Measurements from ENCODE around the gene MRPL11. TPM values are rescaled to one million over a fixed set of nuclear protein-coding genes. Genes with fewer than 3 reads are reported as not detected.

Gene MRPL11
- total and polyA plus RNA-seq, 10 of the 15 experiments (the other 5 are each of a cell fraction or from before 2014, with no cell fraction given), result 43.5 to 248 (median 109) TPM

DNA sequence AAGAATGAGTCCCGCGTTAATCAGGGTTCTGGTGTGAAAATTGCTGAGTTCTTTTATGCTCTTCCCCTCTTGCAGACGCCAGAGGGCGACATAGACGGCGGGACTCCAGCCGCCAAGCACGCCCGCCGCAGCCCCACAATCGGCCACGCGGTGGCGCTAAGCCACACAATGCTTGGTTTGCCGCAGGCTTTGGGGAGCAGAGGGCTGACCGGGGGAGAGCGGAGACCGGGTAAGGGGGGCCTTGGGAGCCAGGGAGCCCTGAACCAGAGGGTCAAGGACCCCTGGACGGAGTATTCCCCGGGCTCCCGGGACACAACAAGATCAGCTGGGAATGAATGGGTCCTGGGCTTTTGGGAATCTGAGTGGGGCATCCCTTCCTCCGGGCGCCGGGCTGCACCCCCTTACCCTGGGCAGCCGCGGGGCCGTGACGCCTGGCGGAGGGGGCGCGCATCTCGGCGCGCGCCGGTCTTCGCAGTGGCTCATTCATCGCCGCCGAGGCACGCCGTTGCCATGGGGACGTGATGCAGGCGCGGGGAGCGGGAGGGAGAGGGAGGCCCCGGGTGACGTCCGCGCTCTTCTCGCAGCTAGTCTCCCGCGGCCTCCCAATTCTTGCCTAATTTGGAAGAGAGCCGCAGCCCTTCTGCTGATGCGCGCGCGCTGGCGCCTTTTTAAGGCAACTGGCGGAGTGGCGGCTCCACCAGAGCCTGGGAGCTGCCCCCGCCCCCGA is 30.0 kb downstream of the MRPL11 start (continued):
- TF ChIP-seq, protein P1, sequence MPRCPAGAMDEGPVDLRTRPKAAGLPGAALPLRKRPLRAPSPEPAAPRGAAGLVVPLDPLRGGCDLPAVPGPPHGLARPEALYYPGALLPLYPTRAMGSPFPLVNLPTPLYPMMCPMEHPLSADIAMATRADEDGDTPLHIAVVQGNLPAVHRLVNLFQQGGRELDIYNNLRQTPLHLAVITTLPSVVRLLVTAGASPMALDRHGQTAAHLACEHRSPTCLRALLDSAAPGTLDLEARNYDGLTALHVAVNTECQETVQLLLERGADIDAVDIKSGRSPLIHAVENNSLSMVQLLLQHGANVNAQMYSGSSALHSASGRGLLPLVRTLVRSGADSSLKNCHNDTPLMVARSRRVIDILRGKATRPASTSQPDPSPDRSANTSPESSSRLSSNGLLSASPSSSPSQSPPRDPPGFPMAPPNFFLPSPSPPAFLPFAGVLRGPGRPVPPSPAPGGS (IDR thresholded peaks at IDR 0.05; ENCODE audit: borderline replicate concordance, insufficient read depth, low read depth, low read length, poor library complexity, severe bottlenecking), result no peak
- 0 out of 2 replicates have a peak, but pooled peaks have one; percentile 22 for TF ChIP-seq CHD2 (IDR thresholded peaks at IDR 0.05; ENCODE audit: borderline replicate concordance, low read depth, low read length)
- TF ChIP-seq DPF2 (IDR thresholded peaks at IDR 0.05), result peak; percentile 29; the same call in 1 of the 2 replicates
- TF ChIP-seq PBX3 (IDR thresholded peaks at IDR 0.05; ENCODE audit: insufficient replicate concordance, low read depth, low read length), result no peak
- TF ChIP-seq EGR1 (IDR thresholded peaks at IDR 0.05; ENCODE audit: borderline replicate concordance in 1 of 2, low read depth in 2 of 2, low read length in 2 of 2), result no peak
- no peak for TF ChIP-seq ZNF384 (IDR thresholded peaks at IDR 0.05; ENCODE audit: borderline replicate concordance, low read depth, low read length)
- TF ChIP-seq ESRRA (IDR thresholded peaks at IDR 0.05; ENCODE audit: low read length), result 0 out of 2 replicates have a peak, but pooled peaks have one; percentile 46
- no peak for TF ChIP-seq HCFC1 (IDR thresholded peaks at IDR 0.05; ENCODE audit: low read length)
- peak; percentile 20; the same call in 1 of the 2 replicates for TF ChIP-seq SREBF2 (IDR thresholded peaks at IDR 0.05; ENCODE audit: low read length)
- no peak for TF ChIP-seq CUX1 (IDR thresholded peaks at IDR 0.05; ENCODE audit: insufficient replicate concordance, low read depth, low read length)
- no peak for TF ChIP-seq IRF5 (IDR thresholded peaks at IDR 0.05; ENCODE audit: borderline replicate concordance)
- TF ChIP-seq, protein P2, sequence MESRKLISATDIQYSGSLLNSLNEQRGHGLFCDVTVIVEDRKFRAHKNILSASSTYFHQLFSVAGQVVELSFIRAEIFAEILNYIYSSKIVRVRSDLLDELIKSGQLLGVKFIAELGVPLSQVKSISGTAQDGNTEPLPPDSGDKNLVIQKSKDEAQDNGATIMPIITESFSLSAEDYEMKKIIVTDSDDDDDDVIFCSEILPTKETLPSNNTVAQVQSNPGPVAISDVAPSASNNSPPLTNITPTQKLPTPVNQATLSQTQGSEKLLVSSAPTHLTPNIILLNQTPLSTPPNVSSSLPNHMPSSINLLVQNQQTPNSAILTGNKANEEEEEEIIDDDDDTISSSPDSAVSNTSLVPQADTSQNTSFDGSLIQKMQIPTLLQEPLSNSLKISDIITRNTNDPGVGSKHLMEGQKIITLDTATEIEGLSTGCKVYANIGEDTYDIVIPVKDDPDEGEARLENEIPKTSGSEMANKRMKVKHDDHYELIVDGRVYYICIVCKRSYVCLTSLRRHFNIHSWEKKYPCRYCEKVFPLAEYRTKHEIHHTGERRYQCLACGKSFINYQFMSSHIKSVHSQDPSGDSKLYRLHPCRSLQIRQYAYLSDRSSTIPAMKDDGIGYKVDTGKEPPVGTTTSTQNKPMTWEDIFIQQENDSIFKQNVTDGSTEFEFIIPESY (IDR thresholded peaks at IDR 0.05), result no peak
- TF ChIP-seq SREBF1 (IDR thresholded peaks at IDR 0.05; ENCODE audit: low read length), result peak; percentile 33; the same call in 1 of the 2 replicates
- TF ChIP-seq, protein P3, sequence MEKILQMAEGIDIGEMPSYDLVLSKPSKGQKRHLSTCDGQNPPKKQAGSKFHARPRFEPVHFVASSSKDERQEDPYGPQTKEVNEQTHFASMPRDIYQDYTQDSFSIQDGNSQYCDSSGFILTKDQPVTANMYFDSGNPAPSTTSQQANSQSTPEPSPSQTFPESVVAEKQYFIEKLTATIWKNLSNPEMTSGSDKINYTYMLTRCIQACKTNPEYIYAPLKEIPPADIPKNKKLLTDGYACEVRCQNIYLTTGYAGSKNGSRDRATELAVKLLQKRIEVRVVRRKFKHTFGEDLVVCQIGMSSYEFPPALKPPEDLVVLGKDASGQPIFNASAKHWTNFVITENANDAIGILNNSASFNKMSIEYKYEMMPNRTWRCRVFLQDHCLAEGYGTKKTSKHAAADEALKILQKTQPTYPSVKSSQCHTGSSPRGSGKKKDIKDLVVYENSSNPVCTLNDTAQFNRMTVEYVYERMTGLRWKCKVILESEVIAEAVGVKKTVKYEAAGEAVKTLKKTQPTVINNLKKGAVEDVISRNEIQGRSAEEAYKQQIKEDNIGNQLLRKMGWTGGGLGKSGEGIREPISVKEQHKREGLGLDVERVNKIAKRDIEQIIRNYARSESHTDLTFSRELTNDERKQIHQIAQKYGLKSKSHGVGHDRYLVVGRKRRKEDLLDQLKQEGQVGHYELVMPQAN (conservative IDR thresholded peaks at IDR 0.05), result peak; percentile 63
- TF ChIP-seq CBX3 (IDR thresholded peaks at IDR 0.05; ENCODE audit: borderline replicate concordance, low read depth), result no peak

Data from GM12878 (cell line).